Subcutaneous abdominal adipose tissue (tissue), 5 donors: ENCODE data around the gene CPED1.

ENCODE experiments used
- H3K27ac ChIP-seq: one replicate; pipeline ENCODE4 v1.7.0; 2013; ENCODE audit warnings: low read depth, mild to moderate bottlenecking, inconsistent platforms, low read length, moderate library complexity
- H3K27me3 ChIP-seq, 5 donors: one replicate each; pipeline ENCODE4 v1.7.0; 2013; ENCODE audit warnings: low read length in 5 of 5, inconsistent platforms in 1 of 5; ENCODE audit not compliant: control insufficient read depth in 5 of 5, insufficient read depth in 4 of 5
- H3K36me3 ChIP-seq, 5 donors: one replicate each; pipeline ENCODE4 v1.7.0; 2013; ENCODE audit warnings: low read length in 5 of 5; ENCODE audit not compliant: control insufficient read depth in 5 of 5, insufficient read depth in 5 of 5
- H3K4me1 ChIP-seq, 5 donors: one replicate each; pipeline ENCODE4 v1.7.0; 2013; ENCODE audit warnings: low read length in 5 of 5, mild to moderate bottlenecking in 3 of 5, moderate library complexity in 1 of 5; ENCODE audit not compliant: control insufficient read depth in 5 of 5, insufficient read depth in 5 of 5
- H3K4me3 ChIP-seq, 5 donors: one replicate each; pipeline ENCODE4 v1.7.0; 2013; ENCODE audit warnings: low read length in 5 of 5, low read depth in 1 of 5
- H3K9ac ChIP-seq, 5 donors: one replicate each; pipeline ENCODE4 v1.7.0; 2013; ENCODE audit warnings: low read length in 5 of 5, mild to moderate bottlenecking in 4 of 5, moderate library complexity in 3 of 5
- H3K9me3 ChIP-seq, 5 donors: one replicate each; pipeline ENCODE4 v1.7.0; 2013; ENCODE audit warnings: low read length in 5 of 5; ENCODE audit not compliant: control insufficient read depth in 5 of 5
- donor health status: healthy.
- donor health status: healthy.
- donor health status: healthy.
- donor health status: healthy.
- donor health status: healthy.

CPED1 gene

DNA sequence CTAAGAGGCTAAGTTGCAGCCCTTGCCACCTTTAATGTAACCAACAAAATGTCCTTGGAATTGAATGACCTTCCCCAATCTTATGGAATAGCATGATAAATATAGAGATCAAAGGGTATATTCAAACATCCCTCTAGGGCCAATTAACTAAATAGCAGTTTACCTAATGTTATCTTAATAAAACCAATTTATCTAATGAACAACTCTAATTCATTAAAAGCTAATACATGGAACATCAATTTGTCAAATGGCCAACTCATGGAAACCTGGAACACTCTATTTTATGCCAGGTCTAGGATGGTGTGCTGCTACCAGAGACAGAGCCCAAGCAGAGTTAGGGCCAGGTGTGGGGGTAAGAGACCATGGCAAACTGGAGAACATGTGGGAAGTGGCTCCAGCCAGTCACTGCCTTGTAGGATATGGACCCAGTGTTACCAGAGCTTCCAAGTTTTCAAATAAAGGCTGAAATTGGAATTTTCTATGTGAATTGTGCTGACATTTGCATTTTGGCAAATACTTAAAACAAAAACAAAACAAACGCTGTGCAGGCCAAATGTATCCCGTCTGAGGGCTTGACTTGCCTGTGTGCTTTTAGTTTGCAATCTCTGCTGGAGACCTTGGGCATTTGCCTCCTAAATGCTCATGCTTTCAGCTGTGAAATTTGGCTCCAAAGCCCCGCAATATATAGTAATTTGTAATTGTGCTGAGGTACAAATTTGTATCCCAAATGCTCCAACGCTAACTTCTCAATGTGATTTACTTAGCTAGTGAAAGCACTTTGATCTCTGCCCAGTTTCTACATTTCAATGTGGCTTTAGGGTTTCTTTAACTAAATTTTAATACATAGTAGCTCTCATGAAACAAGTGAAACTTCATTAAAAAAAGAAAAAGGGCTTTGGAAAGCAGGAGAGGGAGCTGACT lies 55.1 kb downstream of the CPED1 start:
- Histone ChIP-seq H3K4me3 (no peak overlapping the region), H3K9me3 (no peaks in the 10 kb centered on the region), H3K27me3 (no peaks in the 10 kb centered on the region), H3K27ac (no peak overlapping the region), H3K9ac (no peak overlapping the region), H3K4me1 (peaks cover 0 to 20% (median 3%) of the 10 kb centered on the region in 5 donors), H3K36me3 (peaks cover 7 to 13% (median 9%) of the 10 kb centered on the region in 5 donors)

DNA sequence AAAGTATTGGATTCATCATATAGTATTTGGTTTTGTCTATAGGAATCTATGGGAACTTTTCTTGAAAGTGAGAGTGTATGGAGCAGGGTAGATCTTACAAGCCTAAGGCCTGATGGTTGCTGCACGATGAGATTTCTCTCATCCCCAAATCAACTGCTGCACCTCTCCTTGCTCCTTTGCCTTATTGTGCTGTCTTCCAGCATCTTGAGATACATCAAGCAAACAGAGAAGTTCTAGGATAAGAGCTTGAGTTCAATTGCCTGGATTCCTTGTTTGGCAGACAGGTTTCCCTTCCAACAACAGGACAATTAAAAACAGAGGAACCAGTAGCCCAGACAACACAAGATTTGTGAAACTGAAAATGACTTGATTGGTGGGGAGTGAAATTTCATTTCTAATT lies 56.6 kb downstream of the CPED1 start:
- peaks cover 10 to 17% (median 13%) of the 10 kb centered on the region in 5 donors for H3K36me3 ChIP-seq
- H3K4me1 ChIP-seq, result peaks cover 0 to 23% (median 11%) of the 10 kb centered on the region in 5 donors
- no peak overlapping the region for H3K9ac ChIP-seq
- H3K27me3 ChIP-seq, result no peaks in the 10 kb centered on the region
- H3K4me3 ChIP-seq, result no peak overlapping the region
- no peak overlapping the region for H3K27ac ChIP-seq
- H3K9me3 ChIP-seq, result no peaks in the 10 kb centered on the region

DNA sequence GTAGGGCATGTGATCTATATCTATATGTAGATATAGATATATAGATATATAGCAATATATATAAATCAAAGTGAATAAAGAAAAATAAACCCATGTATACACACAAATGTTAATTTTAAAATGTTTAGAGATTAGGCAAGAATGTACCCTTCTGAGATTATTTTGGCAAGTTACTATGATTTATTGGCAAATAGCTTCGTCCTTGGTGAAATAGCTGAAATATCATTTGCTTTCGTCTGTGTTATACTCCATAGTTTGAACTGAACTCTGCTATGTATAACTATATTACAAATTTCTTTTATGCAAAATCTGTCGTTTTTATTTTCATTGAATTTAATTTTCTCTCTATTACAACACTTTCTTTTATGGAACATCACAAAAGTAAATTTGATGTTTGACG lies 57.5 kb downstream of the CPED1 start:
- no peak overlapping the region for H3K4me3 ChIP-seq

DNA sequence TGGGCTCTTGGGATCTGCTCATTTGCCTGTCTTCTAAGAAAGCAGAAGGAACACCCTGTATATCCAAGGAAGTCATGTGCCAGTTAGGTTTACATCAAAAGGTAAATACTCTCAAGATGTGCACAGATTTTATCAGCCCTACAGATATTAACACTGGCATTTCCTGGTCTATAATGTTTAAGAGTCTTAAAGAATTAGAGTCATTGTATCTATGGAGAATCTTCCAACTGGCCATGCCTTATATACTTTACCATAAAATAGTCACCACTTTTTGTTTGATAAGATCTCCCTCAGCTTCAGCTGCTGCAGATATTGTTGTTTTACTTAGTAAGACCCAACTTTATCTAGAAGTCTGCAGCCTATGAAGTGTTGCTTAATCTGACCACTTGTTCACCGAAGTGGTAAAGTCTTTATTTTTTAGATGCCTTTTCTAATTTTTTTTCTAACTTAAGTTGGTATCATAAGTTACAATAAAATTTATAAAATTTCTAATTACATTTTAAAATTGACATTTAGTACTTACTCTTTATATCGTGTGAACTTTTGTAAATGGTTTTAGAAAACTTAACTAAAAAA lies 58.5 kb downstream of the CPED1 start:
- no peaks in the 10 kb centered on the region for H3K27me3 ChIP-seq
- H3K4me1 ChIP-seq, result peaks cover 0 to 26% (median 9%) of the 10 kb centered on the region in 5 donors
- no peaks in the 10 kb centered on the region for H3K9me3 ChIP-seq
- H3K36me3 ChIP-seq, result peaks cover 10 to 17% (median 14%) of the 10 kb centered on the region in 5 donors
- H3K4me3 ChIP-seq, result no peak overlapping the region
- H3K9ac ChIP-seq, result no peak overlapping the region
- no peak overlapping the region for H3K27ac ChIP-seq

More for the DNA sequence above, 57.5 kb downstream of the CPED1 start:
- peaks cover 0 to 26% (median 16%) of the 10 kb centered on the region in 5 donors for H3K4me1 ChIP-seq
- no peaks in the 10 kb centered on the region for H3K27me3 ChIP-seq
- H3K9ac ChIP-seq, result no peak overlapping the region
- peaks cover 10 to 17% (median 14%) of the 10 kb centered on the region in 5 donors for H3K36me3 ChIP-seq
- no peak overlapping the region for H3K27ac ChIP-seq
- H3K9me3 ChIP-seq, result no peaks in the 10 kb centered on the region

DNA sequence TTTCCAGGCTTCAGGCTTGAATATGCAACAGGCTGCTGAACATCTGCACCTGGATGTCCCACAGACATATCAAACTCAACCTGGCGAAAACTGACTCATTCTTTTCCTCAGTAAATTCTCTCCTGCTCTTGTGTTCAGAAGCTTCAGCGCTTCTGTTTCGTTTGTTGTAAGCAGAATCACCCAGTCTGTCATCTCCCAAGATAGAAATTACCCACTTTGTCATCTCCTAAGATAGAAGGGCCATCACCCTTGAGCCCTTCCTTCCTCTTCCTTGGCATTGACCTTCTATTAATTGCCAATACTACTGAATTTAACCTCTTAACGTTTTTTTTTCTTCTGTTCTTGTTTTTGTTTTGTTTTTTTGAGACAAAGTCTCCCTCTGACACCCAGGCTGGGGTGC lies 59.7 kb downstream of the CPED1 start:
- Histone ChIP-seq H3K4me3 (no peak overlapping the region), H3K36me3 (peaks cover 9 to 18% (median 14%) of the 10 kb centered on the region in 5 donors), H3K4me1 (peaks cover 0 to 26% (median 5%) of the 10 kb centered on the region in 5 donors), H3K27ac (no peak overlapping the region), H3K9ac (no peak overlapping the region), H3K27me3 (no peaks in the 10 kb centered on the region), H3K9me3 (no peaks in the 10 kb centered on the region)

DNA sequence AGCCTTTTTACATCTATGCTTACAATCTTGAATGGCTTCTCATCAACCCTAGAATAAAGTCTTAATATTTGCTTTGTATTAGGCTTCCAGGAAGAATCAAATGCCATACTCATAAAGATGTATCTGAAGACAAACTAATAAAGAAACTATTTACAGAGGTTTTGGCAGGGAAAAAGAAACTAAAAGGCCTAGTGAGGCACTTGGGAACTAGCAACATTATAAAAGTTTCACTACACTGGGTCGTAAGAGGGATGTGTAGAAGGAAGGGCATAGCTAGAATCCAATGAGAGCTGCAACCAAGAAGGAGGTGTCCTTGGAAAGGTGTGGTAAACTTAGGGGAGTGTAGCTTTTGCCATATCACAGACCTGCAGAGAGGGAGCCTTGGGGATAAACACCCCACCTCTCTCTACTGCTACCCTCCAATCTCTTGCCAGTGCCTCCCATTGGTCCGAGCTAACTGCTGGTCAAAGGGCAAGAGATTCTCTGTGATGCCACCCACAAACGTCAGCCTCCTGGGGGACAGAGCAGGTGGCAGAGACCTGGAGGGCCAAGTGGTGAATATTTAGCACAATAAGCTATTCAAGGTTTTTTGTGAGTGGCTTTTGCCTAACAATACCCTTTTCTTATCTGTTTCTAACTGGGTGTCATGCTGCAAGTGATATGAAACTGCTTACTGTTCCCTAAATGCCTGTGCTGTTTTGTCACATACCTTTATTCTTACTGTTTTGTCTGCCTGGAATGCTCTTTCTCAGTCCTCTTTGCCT lies 60.7 kb downstream of the CPED1 start:
- H3K27ac ChIP-seq, result peak overlapping the region; percentile 29
- no peaks in the 10 kb centered on the region for H3K27me3 ChIP-seq
- peaks cover 9 to 18% (median 14%) of the 10 kb centered on the region in 5 donors for H3K36me3 ChIP-seq
- H3K4me3 ChIP-seq, result no peak overlapping the region
- no peak overlapping the region for H3K9ac ChIP-seq
- peaks cover 0 to 22% (median 5%) of the 10 kb centered on the region in 5 donors for H3K4me1 ChIP-seq
- H3K9me3 ChIP-seq, result no peaks in the 10 kb centered on the region

DNA sequence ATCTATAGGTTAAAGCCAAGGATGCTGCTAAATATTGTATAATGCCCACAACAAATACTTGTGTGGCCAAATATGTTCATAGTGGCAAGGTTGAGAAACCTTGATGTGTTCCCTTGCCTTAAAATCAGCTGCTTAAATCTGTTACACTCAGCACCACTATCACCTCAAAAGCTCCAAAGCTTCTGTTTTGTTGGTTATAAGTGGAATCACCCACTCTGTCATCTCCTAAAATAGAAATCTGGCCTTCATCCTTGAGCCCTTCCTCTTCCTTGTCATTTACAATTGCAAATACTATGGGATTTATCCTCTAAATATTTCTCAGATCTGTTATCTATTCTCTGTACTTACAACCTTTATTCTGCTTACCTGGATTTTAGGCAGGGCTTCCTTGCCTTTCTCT lies 61.4 kb downstream of the CPED1 start:
- Histone ChIP-seq H3K9me3 (no peaks in the 10 kb centered on the region), H3K4me1 (peaks cover 0 to 21% (median 5%) of the 10 kb centered on the region in 5 donors), H3K9ac (no peak overlapping the region), H3K36me3 (peaks cover 9 to 18% (median 14%) of the 10 kb centered on the region in 5 donors), H3K4me3 (no peak overlapping the region), H3K27me3 (no peaks in the 10 kb centered on the region), H3K27ac (peak overlapping the region; percentile 29)

DNA sequence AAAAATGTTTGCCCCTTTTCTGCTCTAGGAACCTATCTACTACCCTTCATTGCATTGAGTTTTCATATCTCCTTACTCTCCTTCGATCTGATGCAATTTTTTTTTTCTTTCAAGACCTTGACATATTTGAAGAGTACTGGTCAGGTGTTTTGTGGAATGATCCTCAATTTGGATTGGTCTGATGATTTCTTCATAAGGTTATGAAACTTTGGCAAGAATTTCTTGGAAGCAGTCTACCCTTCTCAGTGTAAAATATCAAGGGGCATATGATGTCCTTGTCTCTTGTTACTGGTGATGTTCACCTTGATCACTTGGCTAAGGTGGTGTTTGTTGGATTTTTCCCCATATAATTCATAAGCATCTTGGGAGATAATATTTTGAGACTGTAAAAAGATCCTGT lies 64.7 kb downstream of the CPED1 start:
- H3K27me3 ChIP-seq, result no peaks in the 10 kb centered on the region
- H3K4me1 ChIP-seq, result peaks cover 0 to 15% (median 5%) of the 10 kb centered on the region in 5 donors
- H3K9ac ChIP-seq, result no peak overlapping the region
- no peak overlapping the region for H3K27ac ChIP-seq
- H3K36me3 ChIP-seq, result peaks cover 1 to 12% (median 9%) of the 10 kb centered on the region in 5 donors
- no peaks in the 10 kb centered on the region for H3K9me3 ChIP-seq
- H3K4me3 ChIP-seq, result no peak overlapping the region

DNA sequence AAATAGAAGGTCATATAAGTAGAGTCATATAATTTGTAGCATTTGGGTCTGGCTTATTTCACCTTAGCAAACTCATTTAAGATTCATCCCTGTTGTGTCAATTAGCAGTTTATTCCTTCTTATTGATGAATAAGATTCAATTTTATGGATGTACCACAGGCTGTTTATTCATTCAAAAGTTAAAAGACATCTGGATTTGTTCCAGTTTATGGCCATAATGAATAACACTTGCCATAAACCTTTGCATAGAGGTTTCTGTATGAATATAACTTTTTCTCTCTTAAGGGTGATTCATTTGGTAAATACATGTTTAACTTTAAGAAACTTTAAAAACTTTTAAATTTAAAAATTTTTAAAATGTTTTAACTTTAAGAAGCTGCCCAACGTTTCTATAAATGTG lies 66.4 kb downstream of the CPED1 start:
- Histone ChIP-seq H3K27me3 (no peaks in the 10 kb centered on the region), H3K4me1 (peaks cover 0 to 8% (median 3%) of the 10 kb centered on the region in 5 donors), H3K4me3 (no peak overlapping the region), H3K9me3 (no peaks in the 10 kb centered on the region), H3K9ac (no peak overlapping the region), H3K36me3 (peaks cover 0 to 5% (median 2%) of the 10 kb centered on the region in 5 donors), H3K27ac (no peak overlapping the region)
